Skeletal muscle satellite cell (primary cell): ENCODE measurements around the gene SSNA1.

Source experiments
- H3K27me3 ChIP-seq: 2 replicates; pipeline ENCODE4 v1.7.0; 2013; ENCODE audit warnings: low read length; ENCODE audit not compliant: control insufficient read depth, insufficient read depth
- H3K36me3 ChIP-seq: 2 replicates; pipeline ENCODE4 v1.7.0; 2013; ENCODE audit warnings: mild to moderate bottlenecking, control low read depth, low read length; ENCODE audit not compliant: insufficient read depth
- H3K4me1 ChIP-seq: 2 replicates; pipeline ENCODE4 v1.7.0; 2013; ENCODE audit warnings: low read length; ENCODE audit not compliant: control insufficient read depth, insufficient read depth
- H3K4me2 ChIP-seq: 2 replicates; pipeline ENCODE4 v1.7.0; 2013; ENCODE audit warnings: mild to moderate bottlenecking, low read length
- H3K4me3 ChIP-seq: 2 replicates; pipeline ENCODE4 v1.7.0; 2013; ENCODE audit warnings: low read length
- H3K9ac ChIP-seq: 2 replicates; pipeline ENCODE4 v1.7.0; 2013; ENCODE audit warnings: mild to moderate bottlenecking, low read depth, low read length, moderate library complexity
- H3K9me3 ChIP-seq: replicated peaks from 2 replicates; pipeline ENCODE4 v1.7.0; 2013; ENCODE audit warnings: mild to moderate bottlenecking, control low read depth, low read length

SSNA1 gene

DNA sequence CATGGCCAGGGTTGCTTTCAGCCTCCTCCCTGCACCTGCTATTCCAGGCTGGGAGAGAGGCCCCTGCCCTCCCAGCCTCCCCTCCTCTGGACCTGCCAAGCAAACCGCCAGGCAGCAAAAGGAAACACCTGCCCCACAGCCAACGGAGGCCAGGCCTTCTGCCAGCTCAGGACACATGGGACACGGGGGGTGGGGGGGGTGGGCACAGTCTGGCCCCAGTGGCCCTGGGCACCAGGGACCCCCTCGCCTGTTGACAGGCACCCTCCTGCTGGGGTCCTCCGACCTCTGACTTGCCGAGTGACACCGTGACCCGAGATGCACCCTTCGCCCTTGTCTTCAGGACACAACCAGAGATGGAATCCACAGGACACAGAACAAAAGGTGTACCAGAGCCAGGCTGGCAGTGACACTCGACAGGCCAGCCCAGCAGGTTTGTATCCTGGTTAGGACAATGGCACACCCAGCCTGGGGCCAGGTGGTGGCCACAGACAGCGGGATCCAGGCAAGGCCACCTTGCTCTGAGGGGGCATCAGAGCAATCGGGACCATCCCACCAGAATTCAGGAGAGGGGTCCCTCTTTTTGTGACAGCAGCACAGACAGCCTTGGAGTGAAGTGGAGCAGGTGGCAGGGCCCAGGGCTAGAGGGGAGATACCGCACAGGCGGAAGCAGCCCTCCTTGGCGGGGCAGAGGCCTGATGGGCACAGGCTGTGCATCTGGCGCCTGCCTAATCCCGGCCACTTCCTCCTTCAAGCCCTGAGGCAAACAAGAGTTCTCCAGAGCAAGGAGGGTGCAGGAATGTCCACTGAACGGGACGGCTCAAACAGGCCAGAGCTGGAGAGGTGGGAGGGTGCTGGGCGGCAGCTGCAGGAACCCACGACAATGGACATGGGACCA, 15.3 kb upstream of the SSNA1 start:
- Histone ChIP-seq H3K9me3 (no peaks in the 10 kb centered on the region), H3K36me3 (peaks cover 11% of the 10 kb centered on the region), H3K27me3 (peaks cover 67% of the 10 kb centered on the region), H3K4me2 (no peak overlapping the region), H3K9ac (no peak overlapping the region), H3K4me1 (peaks cover 11% of the 10 kb centered on the region), H3K4me3 (no peak overlapping the region)

DNA sequence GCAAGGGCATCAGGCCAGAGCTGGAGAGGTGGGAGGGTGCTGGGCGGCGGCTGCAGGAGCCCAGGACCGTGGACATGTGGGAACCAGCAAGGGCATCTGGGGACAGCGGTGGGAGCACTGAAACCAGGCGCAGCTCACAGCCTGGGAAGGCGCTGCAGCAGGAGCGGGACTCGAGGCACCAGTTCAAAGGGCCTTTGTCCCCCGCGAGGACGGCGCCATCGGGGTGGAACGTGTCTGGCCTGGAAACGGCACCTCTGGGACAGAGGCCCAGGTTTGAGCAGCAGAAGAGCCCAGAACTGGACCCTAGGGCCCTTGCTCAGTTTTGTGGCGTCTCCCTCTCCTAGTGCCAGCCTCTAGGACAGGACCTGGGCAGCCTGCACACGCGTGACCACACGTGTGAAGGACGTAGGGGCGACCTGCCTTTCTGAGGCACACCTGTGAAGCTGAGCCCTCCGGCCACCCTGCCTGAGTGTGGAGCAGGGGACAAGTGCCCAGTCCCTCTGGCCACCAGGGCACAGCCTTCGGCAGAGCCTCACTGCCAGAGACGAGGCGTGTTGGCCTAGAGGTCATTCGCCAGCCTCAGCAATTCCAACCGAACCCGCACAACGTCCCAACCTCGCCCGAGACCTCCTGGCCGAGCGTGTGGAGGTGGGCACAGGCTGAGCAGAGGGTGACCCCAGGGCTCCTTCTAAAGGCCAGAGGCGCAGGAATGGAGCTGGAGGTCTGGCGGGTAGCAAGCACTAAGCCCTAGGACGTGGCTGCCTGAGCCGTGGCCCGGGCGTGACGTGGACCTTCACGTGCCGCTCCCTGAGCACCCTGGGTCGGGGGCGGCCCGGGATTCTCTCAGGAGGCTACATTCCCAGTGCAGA, 14.4 kb upstream of the SSNA1 start:
- no peak overlapping the region for H3K4me2 ChIP-seq
- peaks cover 19% of the 10 kb centered on the region for H3K36me3 ChIP-seq
- peaks cover 5% of the 10 kb centered on the region for H3K4me1 ChIP-seq
- no peak overlapping the region for H3K9ac ChIP-seq
- H3K27me3 ChIP-seq = peaks cover 61% of the 10 kb centered on the region
- no peaks in the 10 kb centered on the region for H3K9me3 ChIP-seq
- H3K4me3 ChIP-seq = no peak overlapping the region

DNA sequence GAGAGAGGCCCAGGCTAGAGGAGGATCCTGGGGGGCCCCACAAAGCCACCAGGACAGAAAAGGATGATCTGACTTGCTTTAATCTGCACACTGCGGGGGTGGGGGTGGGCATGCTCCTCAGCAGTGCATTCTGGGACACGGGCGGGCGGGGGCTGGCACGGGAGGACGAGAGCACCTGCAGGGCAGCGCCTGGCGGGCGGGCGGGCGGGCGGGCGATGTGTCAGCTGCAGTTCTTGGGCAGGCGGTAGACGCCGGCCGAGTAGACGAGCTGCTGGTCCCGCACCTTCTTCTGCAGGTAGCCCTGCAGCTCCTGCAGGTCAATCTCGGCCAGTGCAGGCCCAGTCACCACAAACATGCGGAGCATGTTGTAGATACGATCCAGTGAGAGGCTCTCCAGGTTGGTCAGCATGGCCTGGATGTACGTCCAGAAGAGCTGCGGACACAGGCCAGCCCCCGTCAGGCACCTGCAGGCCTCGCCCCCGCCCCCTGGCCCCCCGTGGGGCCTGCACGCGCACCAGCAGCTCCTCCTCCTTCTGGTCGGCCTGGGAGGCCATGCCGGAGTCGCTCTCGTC, 13.7 kb upstream of the SSNA1 start:
- Histone ChIP-seq H3K4me1 (no peaks in the 10 kb centered on the region), H3K9ac (no peak overlapping the region), H3K27me3 (peaks cover 53% of the 10 kb centered on the region), H3K36me3 (peaks cover 27% of the 10 kb centered on the region), H3K4me3 (no peak overlapping the region), H3K9me3 (no peaks in the 10 kb centered on the region), H3K4me2 (no peak overlapping the region)

DNA sequence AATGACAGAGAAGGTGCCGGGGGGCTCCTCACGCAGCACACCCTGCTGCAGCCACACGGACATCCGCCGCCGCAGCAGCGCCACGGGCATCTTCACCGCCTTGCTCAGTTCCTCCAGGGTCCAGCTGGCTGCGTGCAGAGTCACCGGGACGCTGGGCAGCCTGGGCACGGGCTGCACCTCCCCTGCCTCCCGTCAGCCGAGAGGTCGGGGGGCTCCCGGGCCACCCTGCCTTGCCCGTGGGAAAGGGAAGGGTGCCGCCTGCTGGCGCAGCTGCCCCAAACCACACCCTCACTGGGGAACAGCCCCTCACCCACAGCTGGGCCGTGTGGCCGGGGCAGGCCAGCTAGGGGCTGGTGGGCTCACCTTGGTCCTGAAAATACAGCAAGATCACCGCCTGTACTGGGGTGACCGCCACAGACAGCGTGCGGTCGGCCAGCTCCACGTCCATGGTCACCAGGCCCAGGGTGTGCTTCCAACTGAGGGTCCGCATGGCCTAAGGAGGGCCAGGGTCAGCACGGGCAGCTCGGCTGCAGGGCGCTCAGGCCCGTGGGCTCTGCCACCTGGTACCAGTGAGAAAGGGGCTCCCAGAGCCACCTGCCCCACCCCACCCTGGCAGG, 13.0 kb upstream of the SSNA1 start:
- no peak overlapping the region for H3K4me3 ChIP-seq
- no peak overlapping the region for H3K4me2 ChIP-seq
- H3K27me3 ChIP-seq = peaks cover 47% of the 10 kb centered on the region

DNA sequence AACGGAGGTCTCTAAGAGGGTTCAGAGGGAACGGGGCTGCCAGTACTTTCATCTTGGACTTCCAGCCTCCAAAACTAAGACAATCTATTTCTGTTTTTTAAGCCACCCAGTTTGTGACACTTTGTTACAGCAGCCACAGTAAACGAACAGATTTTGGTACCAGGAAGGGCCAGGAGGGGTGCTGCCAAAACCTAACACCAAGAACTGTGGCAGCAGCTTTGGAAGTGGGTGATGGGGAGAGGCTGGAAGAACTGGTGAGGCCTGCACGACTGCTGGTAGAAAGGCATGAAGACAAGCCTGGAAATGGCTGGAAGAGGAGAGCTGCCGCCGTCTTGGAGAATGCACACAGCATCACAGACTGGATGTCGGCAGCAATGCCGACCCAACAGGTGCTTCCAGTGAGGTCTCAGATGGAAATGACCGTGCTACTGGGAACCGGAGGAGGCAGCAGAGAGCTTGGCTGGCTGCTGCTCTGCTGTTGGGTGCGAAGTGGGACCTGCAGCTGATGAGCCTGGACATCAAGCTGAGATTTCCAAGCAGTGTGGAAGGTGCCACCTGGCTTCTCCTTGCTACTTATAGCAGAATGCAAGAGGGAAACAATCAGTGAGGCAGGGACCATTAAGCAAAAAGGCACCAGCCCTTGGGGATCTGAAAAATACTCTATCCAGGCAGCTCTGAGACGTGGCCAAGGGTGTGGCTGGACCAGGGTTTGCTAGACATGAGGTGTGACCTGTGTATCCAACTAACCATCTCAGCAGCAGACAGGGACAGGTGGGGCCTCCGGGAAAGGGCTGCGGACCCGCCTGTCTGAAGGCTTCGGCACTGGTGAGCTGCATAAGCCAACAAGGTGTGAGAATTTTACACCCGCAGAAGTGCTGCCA, 11.9 kb upstream of the SSNA1 start:
- Histone ChIP-seq H3K36me3 (peaks cover 39% of the 10 kb centered on the region), H3K4me1 (no peaks in the 10 kb centered on the region), H3K27me3 (peaks cover 36% of the 10 kb centered on the region), H3K9ac (no peak overlapping the region), H3K9me3 (no peaks in the 10 kb centered on the region), H3K4me3 (no peak overlapping the region), H3K4me2 (no peak overlapping the region)

More for the DNA sequence above, 13.0 kb upstream of the SSNA1 start:
- H3K9ac ChIP-seq = no peak overlapping the region
- no peaks in the 10 kb centered on the region for H3K9me3 ChIP-seq
- H3K36me3 ChIP-seq = peaks cover 33% of the 10 kb centered on the region
- no peaks in the 10 kb centered on the region for H3K4me1 ChIP-seq

DNA sequence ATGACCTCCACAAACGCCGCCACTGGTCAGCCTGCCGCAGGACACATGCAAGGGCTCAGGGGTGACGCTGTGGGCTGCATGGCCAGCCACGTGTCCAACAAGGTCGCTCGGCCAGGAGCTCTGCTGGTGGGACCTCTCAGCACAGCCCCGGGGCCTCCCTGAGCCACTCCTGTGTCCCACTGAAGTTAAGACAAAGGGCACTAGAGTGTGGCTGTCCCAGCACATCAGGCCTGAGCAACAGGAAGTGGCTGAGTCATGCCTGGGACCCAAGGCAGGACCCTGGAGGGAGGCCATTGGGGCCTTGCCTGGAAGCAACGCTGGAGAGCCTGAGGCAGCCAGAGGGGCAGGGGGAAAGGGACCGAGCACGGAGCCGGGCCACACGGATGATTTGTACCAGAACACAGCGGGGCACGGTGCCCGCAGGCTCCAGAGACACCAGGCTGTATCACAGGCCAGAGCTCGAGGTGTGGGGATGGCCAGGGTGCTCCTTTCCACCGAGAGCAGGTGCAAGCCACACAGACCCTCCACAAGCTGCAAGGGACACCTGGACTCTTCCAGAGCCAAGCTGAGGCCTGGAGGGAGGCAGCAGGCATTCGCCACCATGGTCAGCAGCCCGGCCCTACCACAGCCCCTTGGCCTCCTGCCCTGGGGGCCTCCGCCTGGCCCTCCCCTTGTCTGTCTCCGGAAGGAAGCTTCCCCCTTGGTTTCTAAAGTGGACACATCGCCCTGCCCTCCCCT, 10.1 kb upstream of the SSNA1 start:
- no peaks in the 10 kb centered on the region for H3K4me1 ChIP-seq
- H3K4me3 ChIP-seq = no peak overlapping the region
- H3K9me3 ChIP-seq = no peaks in the 10 kb centered on the region
- H3K27me3 ChIP-seq = peaks cover 19% of the 10 kb centered on the region
- H3K9ac ChIP-seq = no peak overlapping the region
- peaks cover 50% of the 10 kb centered on the region for H3K36me3 ChIP-seq
- no peak overlapping the region for H3K4me2 ChIP-seq

DNA sequence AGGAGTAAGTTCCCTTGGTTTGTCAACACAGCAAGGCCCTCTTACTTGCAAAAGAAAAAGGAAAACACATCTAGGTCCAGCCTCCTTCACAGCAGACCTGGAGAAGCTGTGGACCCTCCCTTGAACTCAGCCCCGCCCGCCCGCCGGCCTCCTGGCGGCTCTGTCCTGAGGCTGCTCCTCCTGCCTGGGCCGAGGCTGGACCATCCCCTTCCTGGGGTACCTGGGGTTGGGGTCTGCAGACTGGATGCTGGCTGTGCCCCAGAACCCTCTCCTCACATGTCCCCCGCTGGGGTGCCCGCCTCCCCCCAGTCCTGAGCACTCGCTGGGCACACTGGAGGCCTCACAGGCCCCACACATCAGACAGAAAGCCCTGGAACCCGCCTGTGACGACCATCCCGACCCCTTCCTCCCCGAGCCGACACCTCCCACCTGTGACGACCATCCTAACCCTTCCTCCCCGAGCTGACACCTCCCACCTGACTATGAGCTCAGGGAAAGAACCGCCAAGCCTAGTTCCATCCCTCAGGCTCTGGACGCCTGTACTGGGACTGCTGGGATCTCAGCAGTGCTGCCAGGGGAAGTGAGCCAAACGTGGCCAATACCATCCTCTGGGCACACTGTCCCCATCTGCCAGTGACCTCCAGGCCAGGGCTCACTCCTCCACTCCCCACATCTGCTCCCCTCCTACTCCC, 9.4 kb upstream of the SSNA1 start:
- Histone ChIP-seq H3K36me3 (peaks cover 57% of the 10 kb centered on the region), H3K9ac (no peak overlapping the region)

DNA sequence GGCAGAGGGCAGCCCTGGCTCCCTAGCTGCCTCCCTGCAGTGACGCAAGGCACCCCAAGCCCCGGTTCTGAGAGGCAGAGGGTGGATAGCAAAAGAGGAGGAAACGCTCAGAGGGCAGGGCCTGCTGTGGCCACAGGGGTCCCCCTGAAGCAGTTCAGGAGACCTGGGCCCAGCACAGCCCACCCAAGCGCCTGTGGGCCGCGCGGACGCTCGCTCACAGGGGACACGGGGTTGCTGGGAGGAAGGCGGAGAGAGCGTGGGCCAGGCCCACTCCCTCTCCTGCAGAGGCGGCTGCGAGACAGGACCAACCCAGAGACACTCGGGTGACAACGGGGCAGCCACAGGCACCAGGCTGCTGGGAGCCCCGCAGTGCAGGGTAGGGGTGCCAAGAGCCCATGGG, 8.7 kb upstream of the SSNA1 start:
- H3K36me3 ChIP-seq = peaks cover 64% of the 10 kb centered on the region
- no peak overlapping the region for H3K4me2 ChIP-seq
- no peaks in the 10 kb centered on the region for H3K4me1 ChIP-seq
- peaks cover 9% of the 10 kb centered on the region for H3K27me3 ChIP-seq
- H3K9ac ChIP-seq = no peak overlapping the region
- H3K4me3 ChIP-seq = no peak overlapping the region
- no peaks in the 10 kb centered on the region for H3K9me3 ChIP-seq

More for the DNA sequence above, 9.4 kb upstream of the SSNA1 start:
- Histone ChIP-seq H3K4me2 (no peak overlapping the region), H3K27me3 (peaks cover 13% of the 10 kb centered on the region), H3K4me1 (no peaks in the 10 kb centered on the region), H3K9me3 (no peaks in the 10 kb centered on the region), H3K4me3 (no peak overlapping the region)

DNA sequence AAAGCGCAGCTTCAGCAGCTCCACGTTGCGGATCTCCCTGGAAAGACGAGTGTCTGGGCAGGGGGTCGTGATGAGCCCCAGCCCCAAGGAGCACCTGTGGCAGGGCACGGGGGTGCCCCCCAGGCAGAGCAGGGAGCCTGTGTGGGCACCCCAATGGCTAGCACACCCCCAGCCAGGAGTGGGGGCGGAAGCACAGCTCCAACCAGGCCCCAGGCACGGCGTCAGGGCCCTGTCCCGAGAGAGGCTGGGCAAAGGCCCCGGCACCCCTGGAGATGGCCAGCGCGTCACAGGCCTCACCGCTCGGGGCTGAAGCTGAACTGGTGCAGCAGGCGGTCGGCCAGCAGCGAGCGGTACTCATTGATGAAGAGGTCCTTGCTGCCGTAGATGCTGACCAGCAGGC, 8.0 kb upstream of the SSNA1 start:
- Histone ChIP-seq H3K4me3 (no peak overlapping the region), H3K36me3 (peaks cover 67% of the 10 kb centered on the region), H3K4me2 (no peak overlapping the region), H3K4me1 (no peaks in the 10 kb centered on the region), H3K27me3 (peaks cover 3% of the 10 kb centered on the region), H3K9ac (no peak overlapping the region), H3K9me3 (no peaks in the 10 kb centered on the region)

DNA sequence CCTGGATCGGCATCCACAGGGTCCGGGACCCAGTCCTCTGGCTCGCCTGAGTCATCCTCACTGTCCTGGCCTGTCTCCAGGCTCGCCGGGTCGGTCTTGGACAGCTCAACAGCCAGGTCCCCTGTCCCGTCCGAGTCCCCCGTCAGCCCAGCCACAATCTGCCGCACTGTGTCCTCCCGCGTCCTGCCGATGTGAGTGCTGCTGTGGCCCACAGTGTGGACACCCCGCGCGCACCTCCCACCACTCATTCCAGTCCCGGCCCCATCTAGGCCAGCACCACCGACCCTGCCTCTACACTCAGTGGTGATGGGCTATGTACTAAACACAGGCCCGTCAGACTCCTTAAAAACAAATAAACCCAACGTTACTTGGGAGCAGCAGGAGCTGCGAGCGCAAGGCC, 6.8 kb upstream of the SSNA1 start:
- no peaks in the 10 kb centered on the region for H3K9me3 ChIP-seq
- H3K9ac ChIP-seq = no peak overlapping the region
- H3K36me3 ChIP-seq = peaks cover 73% of the 10 kb centered on the region
- H3K4me3 ChIP-seq = no peak overlapping the region
- H3K4me1 ChIP-seq = peaks cover 4% of the 10 kb centered on the region
- H3K4me2 ChIP-seq = no peak overlapping the region
- no peaks in the 10 kb centered on the region for H3K27me3 ChIP-seq
